Loucy (cell line): ENCODE results near the gene STK40.

Experiments used
- EZH2phosphoT487 ChIP-seq: fragments of 200-600 bp; IDR thresholded peaks from 2 replicates; pipeline ENCODE4 v1.6.1; 2018; ENCODE audit warnings: antibody characterized with exemption, mild to moderate bottlenecking, moderate library complexity, borderline replicate concordance
- TF ChIP-seq, protein P1 (sequence below): fragments of 200-600 bp; sonication (generic); conservative IDR thresholded peaks from 2 replicates; pipeline ENCODE4 v1.5.1; 2014; ENCODE audit warnings: mild to moderate bottlenecking, antibody characterized with exemption, low read length

DNA sequence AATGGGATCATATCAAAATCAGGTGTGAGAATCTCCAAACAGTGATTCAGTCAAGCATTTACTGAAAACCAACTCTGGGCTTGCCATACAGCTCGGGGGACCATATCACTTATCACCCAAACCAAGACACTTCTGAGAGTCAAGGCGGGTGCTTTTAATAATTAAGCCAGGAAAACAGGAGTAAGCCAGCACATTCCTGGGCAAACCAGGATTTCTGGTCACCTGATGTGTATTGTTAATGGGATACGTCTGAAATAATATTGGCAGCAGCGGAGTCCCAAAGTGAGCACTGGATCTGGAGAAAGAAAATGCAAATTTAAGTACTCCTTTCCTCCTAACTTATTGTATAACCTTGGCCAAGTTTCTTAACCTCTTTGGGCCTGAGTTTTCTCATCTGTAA is 46.9 kb upstream of the STK40 start:
- TF ChIP-seq, protein P1, sequence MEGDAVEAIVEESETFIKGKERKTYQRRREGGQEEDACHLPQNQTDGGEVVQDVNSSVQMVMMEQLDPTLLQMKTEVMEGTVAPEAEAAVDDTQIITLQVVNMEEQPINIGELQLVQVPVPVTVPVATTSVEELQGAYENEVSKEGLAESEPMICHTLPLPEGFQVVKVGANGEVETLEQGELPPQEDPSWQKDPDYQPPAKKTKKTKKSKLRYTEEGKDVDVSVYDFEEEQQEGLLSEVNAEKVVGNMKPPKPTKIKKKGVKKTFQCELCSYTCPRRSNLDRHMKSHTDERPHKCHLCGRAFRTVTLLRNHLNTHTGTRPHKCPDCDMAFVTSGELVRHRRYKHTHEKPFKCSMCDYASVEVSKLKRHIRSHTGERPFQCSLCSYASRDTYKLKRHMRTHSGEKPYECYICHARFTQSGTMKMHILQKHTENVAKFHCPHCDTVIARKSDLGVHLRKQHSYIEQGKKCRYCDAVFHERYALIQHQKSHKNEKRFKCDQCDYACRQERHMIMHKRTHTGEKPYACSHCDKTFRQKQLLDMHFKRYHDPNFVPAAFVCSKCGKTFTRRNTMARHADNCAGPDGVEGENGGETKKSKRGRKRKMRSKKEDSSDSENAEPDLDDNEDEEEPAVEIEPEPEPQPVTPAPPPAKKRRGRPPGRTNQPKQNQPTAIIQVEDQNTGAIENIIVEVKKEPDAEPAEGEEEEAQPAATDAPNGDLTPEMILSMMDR = no peak
- no peak for TF ChIP-seq EZH2phosphoT487
